ENCODE data around the gene RHEB.

GRCh38 chr7:151470711-151471110 lies 49.0 kb downstream of the RHEB start:
- TF ChIP-seq CREB5 (CRISPR knock-in tag; IDR thresholded peaks at IDR 0.05; ENCODE audit: low read depth) (no peak), ZFP3 (CRISPR knock-in tag; IDR thresholded peaks at IDR 0.05) (no peak), POU6F1 (CRISPR knock-in tag; IDR thresholded peaks at IDR 0.05; ENCODE audit: borderline replicate concordance, low read depth) (no peak), ARNTL (CRISPR knock-in tag; IDR thresholded peaks at IDR 0.05; ENCODE audit: borderline replicate concordance, low read depth) (no peak), TOX (CRISPR knock-in tag; IDR thresholded peaks at IDR 0.05; ENCODE audit: borderline replicate concordance) (no peak), TSHZ2 (CRISPR knock-in tag; IDR thresholded peaks at IDR 0.05) (no peak), ZNF70 (CRISPR knock-in tag; IDR thresholded peaks at IDR 0.05) (no peak)
